HepG2 (cell line): Measurements from ENCODE around the gene CSNK1A1. TPM values are rescaled to one million over a fixed set of nuclear protein-coding genes. Genes with fewer than 3 reads are reported as not detected.

Experiments used
- ATAC-seq: fragments of 200-7000 bp; cut with Tn5 transposase; 3 replicates; pipeline ENCODE4 v1.9.1; 2020; ENCODE audit warnings: mild to moderate bottlenecking, moderate library complexity
- BruUV-seq: library from RNA; stranded (reverse); fragments of 400-500 nt; replicated peaks from 2 replicates; lab custom pipeline; 2021; lab: Mats Ljungman, UMichigan
- CTCF ChIA-PET: fragments of 300-600 bp; formaldehyde crosslinking; extraction: SDS; loops from one replicate; lab custom pipeline; 2021; ENCODE audit warnings: low total read pairs, inconsistent platforms, low intra/inter-chr PET ratio; lab: Yijun Ruan, JAX
- POLR2A ChIA-PET: fragments of 350-600 bp; sonication (Branson Sonifier 250); formaldehyde crosslinking; loops from one replicate; lab custom pipeline; 2020; ENCODE audit warnings: antibody characterized with exemption, inconsistent platforms; lab: Yijun Ruan, JAX
- DNase-seq: peaks from one replicate; pipeline ENCODE4 v3.0.0-alpha.2; 2015; ENCODE audit warnings: low spot score
- FAIRE-seq: peaks from 3 replicates; lab custom pipeline; 2011; peaks lifted over from hg19 to GRCh38; lab: Jason Lieb, UNC
- H2AFZ ChIP-seq: one replicate; pipeline ENCODE4 v1.6.1; 2011; ENCODE audit warnings: low read length, inconsistent platforms
- H3K27ac ChIP-seq: fragments of 300-600 bp; 3 replicates; pipeline ENCODE4 v1.8.0; 2011; ENCODE audit warnings: mixed run types, mild to moderate bottlenecking, mixed read lengths, low read length, inconsistent platforms; ENCODE audit not compliant: insufficient read depth; ENCODE audit errors: extremely low read length
- H3K27me3 ChIP-seq, 2 experiments: fragments of 200-600 bp in 1 of 2; 2 replicates in 1 of 2; 3 replicates in 1 of 2; pipeline versions ENCODE4 v1.6.0 to v1.8.0; 2011; ENCODE audit warnings: low read length in 2 of 2, mild to moderate bottlenecking in 2 of 2, moderate library complexity in 2 of 2, inconsistent platforms in 1 of 2; ENCODE audit not compliant: insufficient read depth in 2 of 2, control insufficient read depth in 1 of 2
- H3K36me3 ChIP-seq, 2 experiments: fragments of 200-600 bp in 1 of 2; replicated peaks in 1 of 2; 2 replicates in 1 of 2; 3 replicates in 1 of 2; pipeline versions ENCODE4 v1.5.1 to v1.8.0; 2011; ENCODE audit warnings: low read length in 2 of 2, inconsistent platforms in 1 of 2; ENCODE audit not compliant: insufficient read depth in 2 of 2, control insufficient read depth in 1 of 2
- H3K4me1 ChIP-seq: 2 replicates; pipeline ENCODE4 v1.5.1; 2012; ENCODE audit warnings: low read length, inconsistent platforms; ENCODE audit not compliant: insufficient read depth
- H3K4me2 ChIP-seq: 2 replicates; pipeline ENCODE4 v1.6.0; 2011; ENCODE audit warnings: low read depth, low read length, inconsistent platforms
- H3K4me3 ChIP-seq, 3 experiments: fragments of 200-600 bp in 1 of 3; sonication (generic), shearing (Covaris generic) in 1 of 3; replicated peaks in 1 of 3; 2 replicates each; pipeline ENCODE4 v1.5.1; 2011 to 2016; ENCODE audit warnings: low read length in 3 of 3, inconsistent platforms in 2 of 3, low read depth in 2 of 3, mild to moderate bottlenecking in 2 of 3, control low read depth in 1 of 3, mixed read lengths in 1 of 3; ENCODE audit not compliant: insufficient read depth in 1 of 3
- H3K79me2 ChIP-seq: one replicate; pipeline ENCODE4 v1.6.1; 2011; ENCODE audit warnings: low read length, inconsistent platforms; ENCODE audit not compliant: insufficient read depth
- H3K9ac ChIP-seq: 2 replicates; pipeline ENCODE4 v1.6.0; 2011; ENCODE audit warnings: mild to moderate bottlenecking, low read depth, low read length, inconsistent platforms; ENCODE audit not compliant: insufficient read depth
- H3K9me3 ChIP-seq: 2 replicates; pipeline ENCODE4 v1.5.1; 2012; ENCODE audit warnings: mild to moderate bottlenecking, low read length
- H4K20me1 ChIP-seq: 2 replicates; pipeline ENCODE4 v1.6.0; 2011; ENCODE audit warnings: inconsistent platforms, mild to moderate bottlenecking, low read length, moderate library complexity; ENCODE audit not compliant: insufficient read depth
- GMEB2 ChIP-seq: IDR thresholded peaks from 2 replicates; pipeline ENCODE4 v1.6.1; 2016; ENCODE audit warnings: missing biosample characterization, missing genetic modification reagents, low read depth
- RELA ChIP-seq: sonication (generic); formaldehyde crosslinking; IDR thresholded peaks from 2 replicates; pipeline ENCODE4 v1.4.0; 2020; ENCODE audit warnings: missing genetic modification reagents
- TGIF2 ChIP-seq: IDR thresholded peaks from 2 replicates; pipeline ENCODE4 v1.6.1; 2016; ENCODE audit warnings: control low read depth, missing compliant biosample characterization
- ZNF138 ChIP-seq: sonication (generic); formaldehyde crosslinking; IDR thresholded peaks from 2 replicates; pipeline ENCODE4 v1.5.0; 2020; ENCODE audit warnings: mild to moderate bottlenecking, low read depth, missing genetic modification reagents
- ZNF260 ChIP-seq: sonication (generic); formaldehyde crosslinking; IDR thresholded peaks from 2 replicates; pipeline ENCODE4 v1.4.0; 2020; ENCODE audit warnings: missing genetic modification reagents, low read depth, mild to moderate bottlenecking, borderline replicate concordance
- WGBS: methylation state at CpG from one replicate; pipeline ENCODE4 v1.1.6; 2017; ENCODE audit warnings: low lambda C conversion rate; 5-methylcytosine and 5-hydroxymethylcytosine counted together
- in situ Hi-C: cut with HindIII; loops from 2 replicates; pipeline ENCODE4 v1.10.0; 2017; ENCODE audit warnings: low pct_unique_long_range_greater_than_20kb; ENCODE audit not compliant: extremely low pct_ligation_motif_present
- intact Hi-C: fragments of 100-400 bp; cut with micrococcal nuclease; formaldehyde crosslinking; loops from one replicate; pipeline ENCODE4 v1.10.0; 2022; ENCODE audit not compliant: unreplicated experiment
- polyA plus RNA-seq, 8 experiments: library from polyadenylated mRNA; depleted of rRNA in 3 of 8; stranded (reverse) in 7 of 8; unstranded in 1 of 8; fragments of >200 nt; fragmentation: Illumina TruSeq in 4 of 8; extraction: Trizol in 4 of 8; gene quantifications; 2 replicates each; pipeline versions ENCODE4 v1.2.1 to v1.2.3, GENCODE V29; 2011 to 2016; ENCODE audit warnings: low read depth in 4 of 8, missing spikeins in 1 of 8, mixed read lengths in 1 of 8; ENCODE audit not compliant: insufficient read depth in 1 of 8
- total RNA-seq, 5 experiments: library from RNA; depleted of rRNA; stranded (reverse); fragments of >200 nt; fragmentation: Illumina TruSeq; extraction: Trizol; gene quantifications; 2 replicates each; pipeline ENCODE4 v1.2.3, GENCODE V29; 2016; ENCODE audit warnings: low read depth in 1 of 5

Gene CSNK1A1
- total and polyA plus RNA-seq, 2 of the 13 experiments (the other 11 are each of a cell fraction or from before 2014, with no cell fraction given), result 89.0 to 149 TPM

GRCh38 chr5:149576021-149576420 is 24.8 kb upstream of the CSNK1A1 start (continued):
- TF ChIP-seq TGIF2 (no peak), RELA (no peak)

GRCh38 chr5:149575131-149575530 is 23.9 kb upstream of the CSNK1A1 start:
- 4% methylated on average over 3 of the region's 3 CpGs for WGBS
- no peaks in the 10 kb centered on the region for H3K79me2 ChIP-seq
- H3K9ac ChIP-seq, result no peak overlapping the region
- intact Hi-C loops, result loop anchor here (10.0 kb wide), 1 partner anchor 450 kb away; no protein-coding TSS in a partner anchor
- H3K4me2 ChIP-seq, result no peak overlapping the region
- no peak overlapping the region for H3K27ac ChIP-seq
- ATAC-seq (no peak), DNase-seq (no peak), FAIRE-seq (no peak)
- POLR2A ChIA-PET, result no interaction called here
- no peaks in the 10 kb centered on the region for H3K36me3 ChIP-seq
- no peak overlapping the region for H3K4me3 ChIP-seq
- no TSS peak for BruUV-seq
- no peak overlapping the region for H2AFZ ChIP-seq
- H3K9me3 ChIP-seq, result no peaks in the 10 kb centered on the region
- peaks cover 26% of the 10 kb centered on the region for H3K4me1 ChIP-seq
- no peaks in the 10 kb centered on the region for H4K20me1 ChIP-seq
- CTCF ChIA-PET, result no interaction called here
- 0 out of 5 replicates have a peak, but pooled peaks cover 0 to 13% of the 10 kb centered on the region in 2 experiments for H3K27me3 ChIP-seq
- TF ChIP-seq ZNF138 (CRISPR knock-in tag) (no peak), GMEB2 (no peak), ZNF260 (CRISPR knock-in tag) (no peak)
- in situ Hi-C loops, result no loop called here
